Kidney capillary endothelial cell (primary cell): ENCODE results near the gene CREB3L4.
"Not testable (repeated sequence)": the region's sequence is repeated elsewhere in the genome, so short reads cannot be mapped to it uniquely, and the experiment has no call there.

Source experiments
- DNase-seq: peaks from one replicate; pipeline ENCODE4 v3.0.0-alpha.2; 2018; ENCODE audit warnings: low spot score

CREB3L4 gene

DNA sequence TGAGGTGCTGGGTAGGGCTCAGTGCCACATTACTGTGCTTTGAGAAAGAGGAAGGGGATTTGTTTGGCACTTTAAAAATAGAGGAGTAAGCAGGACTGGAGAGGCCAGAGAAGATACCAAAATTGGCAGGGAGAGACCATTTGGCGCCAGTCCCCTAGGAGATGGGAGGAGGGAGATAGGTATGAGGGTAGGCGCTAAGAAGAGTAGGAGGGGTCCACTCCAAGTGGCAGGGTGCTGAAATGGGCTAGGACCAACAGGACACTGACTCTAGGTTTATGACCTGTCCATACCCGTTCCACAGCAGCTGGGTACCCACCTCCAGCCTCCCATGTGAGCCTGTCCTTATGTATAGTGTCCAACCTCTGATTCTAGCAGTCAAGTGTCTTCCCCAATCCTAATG, 8.2 kb upstream of the CREB3L4 start:
- no peak for DNase-seq

DNA sequence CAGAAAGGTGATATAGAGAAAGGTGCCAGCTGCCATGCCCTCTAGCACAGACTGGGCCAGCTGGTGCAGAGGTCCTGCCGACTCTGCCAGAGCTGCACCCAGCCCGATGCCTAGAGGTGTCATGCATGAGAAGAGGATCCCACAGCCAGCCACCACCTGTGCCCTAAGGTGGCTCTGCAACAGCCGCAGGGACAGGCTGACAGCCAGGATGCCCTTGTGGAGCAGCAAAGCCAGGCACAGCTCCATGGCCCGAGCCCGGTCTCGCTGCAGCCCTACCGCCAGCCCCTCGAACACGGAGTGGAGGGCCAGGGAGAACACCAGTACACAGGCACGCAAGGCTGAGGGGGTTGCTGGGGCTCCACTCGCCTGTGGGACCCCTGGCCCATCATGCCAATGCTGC, 7.5 kb upstream of the CREB3L4 start:
- DNase-seq = no peak

DNA sequence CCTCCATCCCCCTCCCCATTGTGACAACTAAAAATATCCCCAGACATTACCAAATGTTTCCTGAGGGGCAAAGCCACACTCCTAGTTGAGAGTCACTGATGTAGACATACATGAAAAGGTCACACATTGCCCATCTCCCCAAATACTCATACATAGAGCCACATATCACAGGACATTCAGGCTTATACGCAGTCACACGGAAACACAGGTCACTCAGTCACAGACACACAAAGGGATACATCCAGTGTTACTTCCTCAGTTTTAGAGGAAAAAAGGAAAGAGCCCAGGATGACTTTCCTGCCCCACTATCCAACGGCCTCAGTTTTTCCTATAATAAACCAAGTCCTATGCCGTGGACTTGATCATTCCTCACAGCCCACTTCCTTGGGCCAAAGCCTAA, 6.3 kb upstream of the CREB3L4 start:
- no peak for DNase-seq

DNA sequence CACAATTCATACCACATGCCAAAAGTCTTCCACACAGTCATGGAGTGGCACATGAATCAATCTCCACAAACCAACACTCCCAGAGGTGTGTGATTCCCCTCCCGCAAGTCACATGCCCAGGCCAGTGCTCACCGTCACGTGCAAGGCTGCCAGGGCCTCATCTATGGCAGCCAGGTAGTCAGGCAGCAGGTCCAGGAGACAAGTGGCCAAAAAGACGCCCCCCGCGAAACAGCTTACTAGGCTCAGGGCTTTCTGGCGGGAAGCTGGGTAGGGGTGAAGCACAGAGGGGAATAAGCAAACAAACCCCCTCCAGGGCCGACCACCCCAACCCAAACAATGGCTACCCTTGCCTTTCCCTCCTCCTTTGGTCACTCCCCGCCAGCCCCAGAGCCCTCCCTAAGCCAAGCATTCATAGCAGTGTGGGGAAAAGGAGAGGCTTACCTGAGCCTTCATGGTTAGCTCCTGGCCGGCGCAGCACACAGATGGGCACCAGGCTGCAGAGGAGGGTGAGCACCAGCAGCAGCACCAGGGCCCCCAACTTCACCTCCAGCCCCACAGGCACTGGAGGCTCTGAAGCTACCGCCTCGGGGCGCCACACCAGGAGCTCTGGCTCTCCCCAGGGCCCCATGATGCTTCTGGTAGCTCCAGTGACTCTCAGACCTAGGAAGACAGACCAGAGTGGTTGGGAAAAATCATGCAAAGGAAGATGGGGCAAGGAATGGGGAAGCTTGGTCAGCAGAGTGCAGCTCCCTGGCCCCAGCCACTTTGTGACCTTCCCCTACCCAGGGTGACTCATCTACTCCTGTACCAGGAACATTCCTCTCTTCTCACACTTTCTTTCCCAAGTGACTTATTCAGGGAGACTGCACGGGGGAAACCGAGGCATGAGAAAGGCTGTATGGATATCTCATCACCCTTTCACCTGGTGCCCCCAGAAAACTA, 5.3 kb upstream of the CREB3L4 start:
- DNase-seq = peak; percentile 40

DNA sequence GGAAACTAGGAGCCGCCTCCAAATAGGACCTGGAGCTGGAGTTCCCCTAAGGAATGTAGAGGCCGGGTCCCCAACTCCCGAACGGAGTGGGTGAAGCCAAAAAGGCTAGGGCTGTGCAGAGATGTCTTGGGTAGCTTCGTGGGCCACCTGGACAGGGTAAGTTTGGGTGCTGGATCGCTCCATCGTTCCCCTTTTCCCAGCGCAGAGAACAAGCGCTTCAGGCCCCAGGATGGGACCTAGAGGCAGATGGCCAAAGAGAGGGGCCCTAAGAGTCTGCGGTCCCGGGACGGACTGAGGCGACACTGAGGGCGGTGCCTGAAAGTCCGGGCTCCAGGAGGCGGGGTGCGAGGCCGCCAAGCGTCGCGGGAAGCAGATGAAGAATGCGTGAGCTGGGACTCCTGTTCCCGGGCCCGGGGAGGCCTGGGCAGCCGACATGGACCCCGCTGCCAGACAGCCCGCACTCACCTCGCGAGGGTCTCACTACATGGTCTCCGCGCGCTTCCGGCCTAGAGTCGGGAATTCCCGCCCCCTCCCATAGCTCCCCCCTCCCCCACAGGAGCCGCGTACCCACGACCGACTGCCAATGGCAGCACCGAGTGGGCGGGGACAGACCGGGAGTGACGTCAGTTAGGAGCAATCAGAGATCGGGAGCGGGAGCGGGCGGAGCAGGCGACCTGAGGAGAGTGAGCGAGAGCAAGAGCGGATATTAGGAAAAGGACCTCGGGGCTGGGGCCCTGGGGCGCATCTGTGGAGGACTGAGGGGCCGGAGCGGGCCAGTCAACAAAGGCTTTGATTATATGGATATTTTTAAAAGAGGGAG, 4.5 kb upstream of the CREB3L4 start, which contains the start of gene SLC39A1:
Gene SLC39A1, minus strand, starts transcription at position 508 of the 820 bp plus-strand sequence. CDS start 822 bp downstream, outside the sequence.
- DNase-seq = peak; percentile 92

DNA sequence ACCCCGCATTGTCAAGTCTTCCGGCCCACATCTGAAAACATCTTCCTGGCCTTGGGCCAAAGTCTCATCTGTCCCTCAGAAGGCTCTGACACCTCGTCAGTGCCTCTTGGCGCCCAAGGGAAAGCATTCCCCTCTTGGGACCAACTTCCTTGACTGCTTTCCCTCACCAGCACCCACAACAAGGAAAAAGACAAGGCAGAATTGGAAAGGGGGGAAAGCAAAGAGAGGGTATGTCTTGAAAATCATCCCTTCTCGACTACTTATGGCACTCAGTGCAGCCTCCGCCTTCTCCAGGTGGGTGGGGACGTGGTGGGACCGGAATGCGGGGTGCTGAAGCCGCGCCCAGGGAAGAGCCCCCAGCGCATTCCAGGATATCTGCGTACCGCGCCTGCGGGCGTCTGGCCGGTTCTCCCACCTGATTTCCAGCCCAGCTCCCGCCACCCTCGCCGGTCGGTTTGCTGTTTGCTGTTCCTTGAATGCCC, 3.8 kb upstream of the CREB3L4 start:
- peak; percentile 50 for DNase-seq

DNA sequence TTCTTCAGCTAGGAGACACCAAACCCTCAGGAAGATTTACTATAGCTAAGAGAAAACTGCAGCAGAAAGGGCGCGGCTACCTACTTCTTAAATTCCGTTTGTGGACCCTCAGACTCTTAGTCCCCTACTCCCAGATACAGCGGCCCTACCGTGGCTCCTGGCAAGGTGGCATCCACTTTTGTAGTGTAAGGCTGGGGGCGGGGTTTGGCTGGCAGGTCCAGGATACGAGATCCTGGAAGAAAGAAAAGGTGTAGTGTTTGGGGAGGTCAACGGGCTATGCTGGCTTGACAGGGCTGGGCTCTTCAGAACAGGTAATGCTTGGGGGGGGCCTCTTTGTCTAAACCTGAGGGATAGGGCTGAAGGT, 280 bp downstream of the CREB3L4 start:
- no peak for DNase-seq

DNA sequence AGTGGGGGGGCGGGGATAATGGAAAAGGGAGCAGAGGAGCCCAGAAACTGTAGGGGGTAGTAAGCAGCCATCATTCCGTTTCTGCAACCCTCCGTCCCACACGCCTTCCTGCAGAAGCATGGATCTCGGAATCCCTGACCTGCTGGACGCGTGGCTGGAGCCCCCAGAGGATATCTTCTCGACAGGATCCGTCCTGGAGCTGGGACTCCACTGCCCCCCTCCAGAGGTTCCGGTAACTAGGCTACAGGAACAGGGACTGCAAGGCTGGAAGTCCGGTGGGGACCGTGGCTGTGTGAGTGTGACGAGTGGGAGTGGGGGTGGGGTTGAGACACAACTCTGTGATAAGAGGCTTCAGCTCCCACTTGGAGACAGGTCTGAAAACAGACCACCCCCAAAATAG, 706 bp downstream of the CREB3L4 start:
- DNase-seq = no peak

DNA sequence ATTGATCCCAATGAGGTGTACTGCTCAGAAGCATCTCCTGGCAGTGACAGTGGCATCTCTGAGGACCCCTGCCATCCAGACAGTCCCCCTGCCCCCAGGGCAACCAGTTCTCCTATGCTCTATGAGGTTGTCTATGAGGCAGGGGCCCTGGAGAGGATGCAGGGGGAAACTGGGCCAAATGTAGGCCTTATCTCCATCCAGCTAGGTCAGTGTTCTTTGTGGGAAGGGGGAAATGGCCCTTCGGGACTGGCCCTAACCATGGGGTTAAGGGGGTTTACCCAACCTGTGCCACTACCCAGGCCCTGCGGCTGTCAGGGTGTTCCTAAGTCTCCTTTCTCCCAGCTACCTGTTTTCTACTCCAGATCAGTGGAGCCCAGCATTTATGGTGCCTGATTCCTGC, 1.3 kb downstream of the CREB3L4 start:
- DNase-seq = no peak

DNA sequence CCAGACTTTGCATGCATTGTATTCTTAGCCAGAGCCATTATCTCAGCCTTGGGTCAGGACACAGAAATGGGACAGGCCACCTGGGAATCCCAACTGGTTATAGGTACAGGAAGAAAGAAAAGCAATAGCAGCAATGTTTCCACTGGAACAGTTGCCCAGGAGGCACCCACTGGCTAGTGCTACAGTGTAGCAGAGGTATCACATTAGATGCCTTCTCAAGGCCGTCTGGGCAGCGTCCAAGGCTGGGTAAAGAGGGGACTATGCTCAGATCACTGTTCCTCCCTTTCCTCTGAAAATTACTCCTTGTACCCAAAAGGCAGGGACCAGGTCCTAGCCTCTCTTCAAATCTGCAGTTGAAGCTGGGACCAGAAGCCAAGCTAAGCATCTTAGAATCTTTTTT, 2.6 kb downstream of the CREB3L4 start:
- DNase-seq = no peak

DNA sequence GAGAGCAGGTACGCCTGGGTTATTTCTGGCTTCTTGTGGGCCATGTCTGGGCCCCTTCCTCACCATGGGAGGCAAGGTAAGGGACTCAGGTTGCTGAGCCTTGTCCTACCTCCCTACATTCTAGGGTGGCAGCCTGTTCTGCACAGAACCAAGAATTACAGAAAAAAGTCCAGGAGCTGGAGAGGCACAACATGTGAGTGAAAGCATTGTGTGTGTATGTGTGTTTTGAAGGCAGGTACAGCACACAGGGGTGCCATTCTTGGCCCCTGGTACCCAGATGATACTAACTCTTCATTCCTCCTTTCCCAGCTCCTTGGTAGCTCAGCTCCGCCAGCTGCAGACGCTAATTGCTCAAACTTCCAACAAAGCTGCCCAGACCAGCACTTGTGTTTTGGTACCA, 5.4 kb downstream of the CREB3L4 start:
- no peak for DNase-seq

DNA sequence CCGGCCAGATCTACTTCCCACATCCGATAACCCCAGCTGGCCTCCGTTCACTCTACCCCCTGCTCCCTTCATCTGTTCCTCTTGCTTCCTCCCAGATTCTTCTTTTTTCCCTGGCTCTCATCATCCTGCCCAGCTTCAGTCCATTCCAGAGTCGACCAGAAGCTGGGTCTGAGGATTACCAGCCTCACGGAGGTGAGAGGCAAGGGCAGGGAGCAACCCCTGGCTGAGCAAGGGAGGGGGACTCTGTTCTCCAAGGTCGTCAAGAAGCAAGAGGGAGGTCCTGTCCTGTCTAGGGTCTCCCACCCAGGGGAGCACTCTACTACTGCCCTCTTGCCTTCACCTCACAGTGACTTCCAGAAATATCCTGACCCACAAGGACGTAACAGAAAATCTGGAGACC, 5.8 kb downstream of the CREB3L4 start:
- no peak for DNase-seq

DNA sequence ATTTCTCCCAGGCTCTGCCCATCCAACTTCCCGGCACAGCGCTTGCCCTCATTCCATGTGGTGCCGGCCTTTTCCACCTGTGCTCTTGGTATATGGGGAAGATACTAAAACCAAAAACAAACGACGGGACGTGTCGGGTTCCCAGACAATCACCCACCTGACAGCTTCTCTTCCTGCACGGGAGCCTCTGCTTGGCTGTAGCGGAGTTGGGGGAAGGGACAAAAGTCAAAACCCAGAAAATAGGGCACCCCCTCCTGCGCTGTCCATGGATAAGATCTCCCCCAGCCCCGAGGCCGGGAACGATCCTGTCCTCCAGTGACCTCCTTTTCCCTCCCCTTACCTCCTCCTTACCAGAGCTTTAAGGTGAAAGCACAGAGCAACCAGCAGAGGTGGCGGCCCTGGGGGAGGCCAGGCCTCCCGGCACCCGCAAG, 9.1 kb downstream of the CREB3L4 start:
- DNase-seq = no peak

DNA sequence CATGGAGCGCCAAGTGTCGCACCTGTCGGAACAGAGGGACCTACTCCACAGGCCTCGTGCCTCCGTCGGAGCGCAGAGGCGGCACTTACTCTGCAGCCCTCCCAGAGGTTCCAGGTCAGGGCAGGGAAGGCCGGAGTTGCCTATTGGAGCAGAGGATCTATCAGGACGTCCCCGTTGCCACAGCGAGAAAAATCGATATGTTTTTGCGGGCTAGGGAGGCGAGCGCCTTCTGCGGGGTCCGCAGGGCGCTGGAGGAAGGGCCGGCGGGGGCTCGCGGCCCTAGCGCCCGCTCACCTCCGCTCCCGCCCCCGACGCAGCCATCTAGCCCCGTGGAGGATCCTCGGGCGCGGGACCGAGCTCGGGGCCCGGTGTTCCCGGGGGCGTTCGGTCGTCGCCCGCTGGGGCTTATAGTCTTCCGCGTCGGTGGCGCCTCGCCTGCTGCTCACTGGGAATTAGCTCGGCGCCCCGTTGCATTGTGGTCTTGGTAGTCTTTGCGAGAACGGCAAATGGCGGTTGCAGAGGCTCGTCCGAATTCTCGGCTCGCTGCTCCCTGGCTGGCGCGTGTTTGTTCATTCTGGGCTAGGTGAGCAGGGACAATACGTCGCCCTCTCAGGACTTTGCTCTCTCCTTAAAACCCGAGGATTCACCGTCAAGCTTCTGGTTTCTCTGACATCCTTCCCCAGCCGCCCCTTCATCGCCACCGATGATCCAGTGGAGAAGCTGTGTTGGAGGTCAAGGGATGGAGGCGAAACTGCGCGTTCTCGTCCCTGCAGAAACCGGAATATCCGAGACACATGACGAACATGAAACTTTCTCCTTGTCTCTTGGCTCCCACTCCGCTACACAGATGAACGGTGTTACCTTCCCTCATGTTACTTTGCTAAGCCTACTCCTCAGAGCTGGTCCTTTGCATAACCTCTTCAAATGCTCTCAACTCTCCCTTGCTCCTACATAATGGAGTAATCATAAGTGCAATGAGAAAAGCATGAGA, 9.8 kb downstream of the CREB3L4 start, which contains the start of gene JTB:
Gene JTB, minus strand, starts transcription at position 425 of the 991 bp plus-strand sequence. Its CDS starts 422 bp downstream, at position 3.
- no peak for DNase-seq

DNA sequence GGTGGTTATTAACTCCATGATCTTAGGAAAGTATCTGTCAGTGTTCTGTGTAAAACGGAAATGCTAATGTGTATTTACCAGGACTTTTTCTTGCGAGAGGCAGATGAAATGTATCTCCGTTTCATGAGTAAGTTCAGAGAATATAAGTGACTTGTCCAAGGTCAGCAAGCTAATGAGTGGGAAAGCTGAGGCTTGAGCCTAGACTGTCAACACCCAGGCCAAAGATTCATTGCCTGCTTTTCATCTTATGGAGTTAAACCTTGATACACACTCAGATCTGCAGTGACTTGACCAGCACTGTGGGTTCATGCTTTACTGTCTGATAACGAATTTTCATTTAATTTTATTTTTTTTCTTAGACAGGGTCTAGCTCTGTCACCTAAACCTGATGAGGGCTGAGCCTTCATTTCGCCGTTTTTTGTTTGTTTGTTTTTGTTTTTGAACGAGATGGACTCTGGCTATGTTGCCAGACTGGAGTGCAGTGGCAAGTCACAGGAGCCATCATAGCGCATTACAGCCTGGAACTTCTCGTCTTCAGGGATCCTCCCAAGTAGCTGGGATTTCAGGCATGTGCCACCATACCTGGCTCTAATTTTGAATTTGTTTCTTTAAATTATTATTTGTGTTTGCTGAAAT, 10.7 kb downstream of the CREB3L4 start:
- DNase-seq = no peak

DNA sequence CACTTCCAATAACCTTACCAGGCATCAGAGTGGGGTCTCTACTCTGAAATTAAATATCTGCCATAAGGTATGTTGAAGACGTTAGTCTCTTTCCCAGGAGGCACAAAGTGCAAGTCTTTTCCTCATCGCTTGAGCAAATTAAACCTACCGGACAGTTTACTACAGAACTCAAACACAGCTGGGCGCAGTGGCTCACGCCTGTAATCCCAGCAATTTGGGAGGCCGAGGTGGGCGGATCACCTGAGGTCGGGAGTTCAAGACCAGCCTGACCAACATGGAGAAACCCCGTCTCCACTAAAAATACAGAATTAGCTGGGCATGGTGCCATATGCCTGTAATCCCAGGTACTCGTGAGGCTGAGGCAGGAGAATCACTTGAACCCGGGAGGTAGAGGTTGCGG, 11.4 kb downstream of the CREB3L4 start:
- DNase-seq = not testable (repeated sequence)

DNA sequence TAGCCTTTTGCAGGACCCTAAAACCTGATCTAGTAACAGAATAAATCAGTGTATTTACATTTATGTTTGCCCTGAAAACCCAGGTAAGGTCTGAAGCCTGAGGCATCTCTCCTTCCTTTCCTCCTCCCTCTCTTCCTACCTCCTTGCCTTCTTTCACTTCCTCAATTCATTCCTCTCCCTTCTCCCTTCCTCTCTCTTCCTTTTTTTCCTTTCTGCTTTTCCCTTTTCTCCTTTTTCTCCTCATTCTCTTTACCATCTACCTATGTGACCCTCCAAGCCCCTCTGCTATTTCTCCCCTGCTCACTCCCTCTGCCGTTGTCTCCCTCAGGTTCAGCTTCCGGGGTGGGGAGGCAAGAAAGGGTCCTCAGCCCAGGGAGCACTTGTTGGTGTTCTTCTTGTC, 14.0 kb downstream of the CREB3L4 start:
- DNase-seq = not testable (repeated sequence)

DNA sequence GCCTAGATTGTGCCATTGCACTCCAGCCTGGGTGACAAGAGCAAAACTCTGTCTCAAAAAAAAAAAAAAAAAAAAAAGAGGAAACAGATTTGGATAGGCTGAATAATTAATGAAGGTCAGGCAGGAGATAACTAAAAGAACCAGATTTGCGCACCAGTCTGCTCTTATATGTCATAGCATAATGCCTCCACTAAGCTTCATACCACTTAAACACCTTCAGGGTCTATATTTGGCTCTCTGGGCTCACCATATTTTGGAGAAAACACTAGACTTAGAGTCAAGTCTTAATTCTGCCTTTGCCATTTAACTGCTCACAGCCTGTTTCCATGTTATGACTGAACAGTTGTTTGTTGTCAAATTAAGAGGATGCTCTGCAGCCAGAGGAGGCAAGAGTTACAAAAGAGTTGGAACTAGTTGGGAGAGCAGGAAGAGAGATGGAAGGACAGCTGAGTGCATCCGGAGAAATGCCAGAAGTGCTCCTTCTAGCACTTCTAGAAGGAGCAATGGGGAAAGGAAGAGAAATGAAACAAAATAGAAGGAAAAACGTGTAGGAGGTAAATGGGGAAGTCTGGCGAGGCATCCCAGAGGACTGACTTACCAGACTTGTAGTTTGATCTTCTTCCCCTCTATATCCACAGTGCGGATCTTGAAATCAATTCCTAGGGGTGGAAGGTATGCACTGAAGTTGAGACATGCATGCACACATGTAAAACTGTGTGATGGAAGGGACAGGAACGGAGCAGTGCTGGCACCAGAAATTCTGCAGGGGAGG, 16.6 kb downstream of the CREB3L4 start:
- no peak for DNase-seq

DNA sequence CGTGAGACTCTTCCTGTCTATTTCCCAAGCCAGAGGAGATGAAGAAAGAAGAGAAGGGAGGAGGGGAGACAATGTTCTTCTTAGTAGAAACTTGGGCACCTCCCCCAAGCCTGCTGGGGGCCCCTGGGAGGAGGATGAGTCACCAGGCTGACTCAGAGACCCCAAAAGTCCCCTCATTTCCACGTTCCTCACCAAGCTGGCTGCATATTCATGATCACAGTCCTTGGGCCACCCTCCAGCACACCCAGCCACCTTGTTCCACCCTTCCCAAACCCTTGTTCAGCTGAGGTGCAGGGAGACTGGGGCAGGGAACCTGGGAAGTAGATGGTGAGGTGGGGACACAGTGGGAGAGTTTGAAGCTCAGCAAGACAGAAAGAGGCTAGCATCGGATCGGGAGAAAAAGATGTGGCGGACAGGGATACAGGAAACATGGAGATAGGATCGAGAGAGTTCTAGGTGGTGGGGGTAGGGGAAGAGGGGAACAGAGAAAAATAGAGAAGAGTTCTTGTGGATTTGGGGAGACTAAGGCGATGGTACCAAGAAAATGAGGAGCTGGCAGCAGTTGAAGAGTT, 17.7 kb downstream of the CREB3L4 start:
- DNase-seq = no peak
